HEK293T (cell line): ENCODE measurements around the gene MAP1A.

Experiments used
- CTBP1 ChIP-seq: fragments of 450-650 bp; IDR thresholded peaks from 2 replicates; pipeline ENCODE4 v1.6.1; 2016; ENCODE audit warnings: borderline replicate concordance
- ELF4 ChIP-seq: fragments of 450-650 bp; IDR thresholded peaks from 2 replicates; pipeline ENCODE4 v1.6.1; 2017; ENCODE audit warnings: antibody characterized with exemption
- HDGF ChIP-seq: fragments of 450-650 bp; IDR thresholded peaks from 2 replicates; pipeline ENCODE4 v1.6.1; 2017; ENCODE audit warnings: antibody characterized with exemption, borderline replicate concordance
- L3MBTL2 ChIP-seq: fragments of 450-650 bp; conservative IDR thresholded peaks from 2 replicates; pipeline ENCODE4 v1.6.1; 2016; ENCODE audit warnings: mild to moderate bottlenecking
- SP1 ChIP-seq: fragments of 450-650 bp; IDR thresholded peaks from 2 replicates; pipeline ENCODE4 v1.6.1; 2017
- SUZ12 ChIP-seq: fragments of 450-650 bp; IDR thresholded peaks from 2 replicates; pipeline ENCODE4 v1.6.1; 2016; ENCODE audit warnings: mild to moderate bottlenecking
- ZNF384 ChIP-seq: fragments of 450-650 bp; IDR thresholded peaks from 2 replicates; pipeline ENCODE4 v1.6.1; 2016

- TF ChIP-seq ELF4 (no peak), L3MBTL2 (no peak), HDGF (no peak), SUZ12 (no peak), SP1 (no peak), CTBP1 (no peak), ZNF384 (no peak)
Observed at GRCh38 chr15:43522247-43522646, 4.8 kb downstream of the MAP1A start.
